ENCODE data around the gene RNF222. TPM values are rescaled to one million over a fixed set of nuclear protein-coding genes. Genes with fewer than 3 reads are reported as not detected.

Gene RNF222
- total and polyA plus RNA-seq, 2 of the 4 experiments (the other 2 are of a cell fraction) = not detected

DNA sequence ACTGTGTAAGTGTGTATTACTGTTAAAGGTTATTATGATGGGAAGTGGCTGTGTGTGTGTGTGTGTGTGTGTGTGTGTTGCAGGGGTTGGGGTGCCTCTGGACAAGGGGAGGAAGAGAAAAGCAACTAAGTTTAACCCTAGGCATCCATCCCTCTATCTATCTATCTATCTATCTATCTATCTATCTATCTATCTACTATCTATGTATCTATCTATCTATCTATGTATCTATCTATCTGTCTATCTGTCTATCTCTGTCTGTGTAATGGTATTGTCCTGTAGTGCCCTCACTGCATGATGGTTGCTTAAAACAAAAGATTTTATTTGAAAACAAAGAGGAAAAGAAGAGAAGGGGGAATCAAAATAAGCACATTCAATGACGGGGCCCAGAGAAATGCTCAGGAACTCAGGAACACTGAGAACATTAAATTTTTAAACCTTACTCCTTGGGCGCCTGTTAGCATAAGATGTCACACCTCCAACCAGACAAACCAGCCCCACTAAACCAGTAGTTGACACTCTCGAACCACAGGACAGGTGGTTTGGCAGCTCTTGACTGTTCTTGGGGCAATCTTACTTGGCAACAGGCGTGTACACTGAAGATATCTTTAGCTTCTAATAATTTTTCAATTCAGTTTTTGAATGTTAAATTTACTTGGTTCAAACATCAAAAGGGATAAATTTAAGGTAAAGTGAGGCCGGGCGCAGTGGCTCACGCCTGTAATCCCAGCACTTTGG, 9.5 kb downstream of the RNF222 start:
- Histone ChIP-seq H3K4me3 (ENCODE audit: insufficient read depth, low read depth, low read length) (no peak overlapping the region), H2BK15ac (ENCODE audit: low read depth, low read length) (no peak overlapping the region), H4K20me1 (ENCODE audit: insufficient read depth, low read length) (peaks cover 8% of the 10 kb centered on the region; the same call in 1 of the 2 replicates), H3K4me2 (ENCODE audit: low read depth, low read length) (no peak overlapping the region), H3K9me3 (ENCODE audit: control insufficient read depth, insufficient read depth, low read length) (no peaks in the 10 kb centered on the region), H3K9me1 (ENCODE audit: insufficient read depth, low read length) (peaks cover 4% of the 10 kb centered on the region), H4K8ac (ENCODE audit: low read depth in 2 of 2, low read length in 2 of 2) (no peak overlapping the region), H4K91ac (ENCODE audit: insufficient read depth, low read depth, low read length) (no peak overlapping the region), H3K36me3 (ENCODE audit: control insufficient read depth, insufficient read depth, low read length) (no peaks in the 10 kb centered on the region), H3K18ac (ENCODE audit: low read depth, low read length) (no peak overlapping the region), H3K14ac (replicated peaks; ENCODE audit: low read depth, low read length) (no peak overlapping the region), H3K27me3 (ENCODE audit: control insufficient read depth, insufficient read depth, low read length) (no peaks in the 10 kb centered on the region), H2AFZ (replicated peaks; ENCODE audit: low read length, poor library complexity) (no peak overlapping the region), H2AK9ac (replicated peaks; ENCODE audit: low read depth, low read length, poor library complexity) (no peak overlapping the region), H2BK20ac (ENCODE audit: low read depth, low read length) (no peak overlapping the region), H3K79me1 (ENCODE audit: low read depth in 1 of 2, low read length in 2 of 2) (peaks cover 0 to 12% of the 10 kb centered on the region in 2 experiments; a peak in 1 of 4 replicates), H3K23ac (ENCODE audit: low read depth, low read length) (no peak overlapping the region), H4K5ac (ENCODE audit: low read depth, low read length) (no peak overlapping the region), H2BK5ac (ENCODE audit: low read depth, low read length, poor library complexity, severe bottlenecking) (no peak overlapping the region), H2BK120ac (ENCODE audit: low read depth, low read length) (no peak overlapping the region), H3K4ac (ENCODE audit: low read depth, low read length) (no peak overlapping the region; the same call in 1 of the 2 replicates), H3K56ac (ENCODE audit: extremely low read depth, insufficient read depth, low read length) (no peak overlapping the region), H3K9ac (ENCODE audit: low read depth, low read length) (no peak overlapping the region), H3K27ac (ENCODE audit: insufficient read depth, low read length) (no peak overlapping the region), H3K4me1 (ENCODE audit: control insufficient read depth, insufficient read depth, low read length) (peaks cover 13% of the 10 kb centered on the region), H2AK5ac (ENCODE audit: low read depth, low read length) (peak overlapping the region; percentile 30; the same call in 1 of the 2 replicates)
- ATAC-seq (ENCODE audit: low read depth) = no peak
- ChIA-PET CTCF (interaction anchor here (0.5 kb wide), 1 partner anchor 48 kb away, joined by 3 read pairs; the partner anchor contains the start of gene ODF4), POLR2A (ENCODE audit: unreplicated experiment) (interaction anchor here (0.6 kb wide), 1 partner anchor 62 kb away, joined by 3 read pairs; no protein-coding TSS in a partner anchor)
- no peak for DNase-seq
- intact Hi-C loops (cut with micrococcal nuclease) = loop anchor here (10.0 kb wide), 1 partner anchor 237 kb away; no protein-coding TSS in a partner anchor
- in situ Hi-C loops (cut with MboI; ENCODE audit: low sequenced_read_pairs) = no loop called here
- 90% methylated on average over 2 of the region's 7 CpGs; no CpG with 5 or more reads in 1 of the 2 experiments for WGBS, 2 experiments (ENCODE audit: extremely low coverage in 2 of 2, insufficient read length in 1 of 2)
- no TSS peak for BruUV-seq (replicated peaks)
- dilution Hi-C loops (cut with HindIII; ENCODE audit: low sequenced_read_pairs, unreplicated experiment) = no loop called here
- TF ChIP-seq NFE2L2 (IDR thresholded peaks at IDR 0.05; ENCODE audit: low read depth, low read length) (no peak), BHLHE40 (IDR thresholded peaks at IDR 0.05; ENCODE audit: low read depth, low read length) (no peak), RCOR1 (IDR thresholded peaks at IDR 0.05; ENCODE audit: insufficient replicate concordance, low read length) (no peak)

All from IMR-90 (cell line).